Esophagus mucosa (tissue), 1 donor: ENCODE results near the gene CNKSR3. TPM values are rescaled to one million over a fixed set of nuclear protein-coding genes. Genes with fewer than 3 reads are reported as not detected.

Experiments used
- ATAC-seq: fragments of 200-7000 bp; cut with Tn5 transposase; one replicate; pipeline ENCODE4 v1.9.1; 2020
- total RNA-seq: library from RNA; stranded (reverse); gene quantifications from one replicate; pipeline ENCODE4 v1.2.4, GENCODE V29; 2023
- donor health status: DM: yes; HTN: yes; CAD: no.

The CNKSR3 gene
- total RNA-seq, 1 donor from 2014 or later: 24.5 TPM

- no peak for ATAC-seq
These were observed 132.8 kb downstream of the CNKSR3 start for GRCh38 chr6:154377726-154378125.

GRCh38 chr6:154373971-154374370, 136.5 kb downstream of the CNKSR3 start:
- no peak for ATAC-seq

DNA sequence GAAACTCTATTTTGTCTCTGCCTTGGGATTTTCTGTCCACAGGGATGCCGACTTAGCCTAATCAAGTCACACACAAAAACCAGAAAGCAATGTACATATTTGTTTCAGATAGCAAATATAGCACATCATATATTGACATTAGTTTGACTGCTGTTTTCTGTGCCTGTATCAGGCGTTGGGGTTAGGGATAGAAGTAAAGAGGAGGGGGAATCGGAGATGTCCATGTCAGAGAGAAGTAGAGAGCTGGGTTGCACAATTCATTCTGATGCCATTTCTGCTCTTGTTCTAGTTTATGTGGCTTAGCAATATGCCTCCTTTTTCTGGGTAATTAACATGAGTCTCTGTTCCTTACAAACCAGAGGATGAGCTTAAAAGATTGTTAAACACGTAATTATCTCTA, 139.2 kb downstream of the CNKSR3 start:
- ATAC-seq: no peak

GRCh38 chr6:154370545-154370944, 139.9 kb downstream of the CNKSR3 start:
- no peak for ATAC-seq

- peak; percentile 99 for ATAC-seq
These were observed 142.4 kb downstream of the CNKSR3 start for GRCh38 chr6:154367839-154368695.

DNA sequence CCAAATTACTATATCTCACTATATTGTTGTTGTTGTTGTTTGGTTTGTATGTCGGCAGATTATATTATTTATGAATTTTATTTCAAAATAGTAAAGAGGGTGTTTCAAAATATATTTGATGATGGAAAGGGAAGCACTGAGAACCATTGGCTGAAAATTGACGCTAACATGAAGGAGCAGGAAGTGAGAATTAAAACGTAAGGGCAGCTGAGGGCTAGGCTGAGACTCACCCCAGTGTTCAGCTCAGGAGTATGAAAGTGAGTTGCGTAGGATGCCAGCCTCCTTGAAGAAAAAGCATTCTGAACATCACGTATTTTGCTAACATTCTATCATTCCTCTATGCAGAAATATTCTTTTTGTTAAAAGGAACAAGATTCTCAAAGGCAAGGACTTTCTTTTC, 143.1 kb downstream of the CNKSR3 start:
- no peak for ATAC-seq

- no peak for ATAC-seq
These were observed 146.7 kb downstream of the CNKSR3 start for GRCh38 chr6:154363821-154364220.

DNA sequence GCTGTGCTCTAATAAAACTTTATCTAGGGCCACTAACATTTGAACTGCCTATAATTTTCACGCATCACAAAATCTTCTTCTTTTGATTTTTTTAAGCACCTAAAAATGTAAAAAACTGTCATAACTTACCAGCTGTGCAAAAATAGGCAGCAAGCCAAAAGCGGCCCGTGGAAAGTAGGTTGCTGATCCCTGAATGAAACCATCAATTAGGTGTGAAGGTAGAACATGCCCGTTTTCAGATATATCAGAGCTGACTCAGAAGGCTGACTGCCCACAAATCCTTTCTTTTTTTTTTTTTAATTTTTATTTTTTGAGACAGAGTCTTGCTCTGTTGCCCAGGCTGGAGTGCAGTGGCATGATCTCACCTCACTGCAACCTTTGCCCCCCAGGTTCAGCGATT, 149.0 kb downstream of the CNKSR3 start:
- no peak for ATAC-seq

DNA sequence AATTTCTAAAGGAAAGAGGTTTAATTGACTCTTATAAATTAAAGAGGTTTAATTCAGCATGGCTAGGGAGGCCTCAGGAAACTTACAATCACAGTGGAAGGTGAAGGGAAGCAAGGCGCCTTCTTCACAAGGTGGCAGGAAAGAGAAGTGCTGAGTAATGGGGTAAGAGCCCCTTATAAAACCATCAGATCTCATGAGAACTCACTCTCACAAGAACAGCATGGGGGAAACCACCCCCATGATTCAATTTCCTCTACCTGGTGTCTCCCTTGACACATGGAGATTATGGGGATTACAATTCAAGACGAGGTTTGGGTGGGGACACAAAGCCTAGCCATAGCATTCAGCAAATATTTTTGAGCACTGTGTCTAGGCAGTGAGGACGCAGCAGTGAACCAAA, 150.0 kb downstream of the CNKSR3 start:
- ATAC-seq: peak; percentile 76

DNA sequence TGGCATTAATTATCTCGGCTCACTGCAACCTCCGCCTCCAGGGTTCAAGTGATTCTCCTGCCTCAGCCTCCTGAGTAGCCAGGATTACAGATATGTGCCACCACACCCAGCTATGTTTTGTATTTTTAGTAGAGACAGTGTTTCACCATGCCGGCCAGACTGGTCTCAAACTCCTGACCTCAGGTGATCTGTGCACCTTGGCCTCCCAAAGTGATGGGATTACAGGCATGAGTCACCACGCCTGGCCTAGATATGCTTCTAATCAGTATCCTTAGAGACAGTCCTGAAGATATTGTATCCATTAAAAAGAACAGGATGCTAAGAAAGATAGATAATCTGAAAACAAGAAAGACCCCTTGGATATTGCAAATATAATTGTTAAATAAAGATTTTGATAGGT, 150.8 kb downstream of the CNKSR3 start:
- ATAC-seq: peak; percentile 11

GRCh38 chr6:154359161-154359574, 151.3 kb downstream of the CNKSR3 start:
- no peak for ATAC-seq

DNA sequence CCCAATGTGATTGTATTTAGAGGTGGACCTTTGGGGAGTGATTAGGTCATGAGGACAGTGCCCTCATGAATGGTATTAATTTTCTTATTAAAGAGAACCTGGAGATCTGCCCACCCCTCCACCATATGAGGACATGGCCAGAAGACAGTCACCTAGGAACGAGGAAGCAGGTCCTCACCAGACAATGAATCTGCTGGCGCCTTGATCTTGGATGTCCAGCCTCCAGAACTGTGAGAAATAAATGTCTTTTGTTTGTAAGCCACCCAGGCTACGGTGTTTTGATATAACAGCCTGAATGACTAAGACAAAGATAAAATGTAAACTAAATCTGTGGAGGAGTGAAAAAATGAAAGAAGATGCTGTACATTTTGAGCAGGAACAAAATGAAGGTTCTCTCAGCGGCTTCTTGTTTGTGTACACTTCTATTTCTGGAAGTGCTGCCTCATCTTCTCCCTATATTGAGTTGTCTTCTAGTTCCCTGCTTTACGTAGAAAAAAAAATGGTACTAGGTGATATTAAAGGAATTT, 152.4 kb downstream of the CNKSR3 start:
- ATAC-seq: no peak

DNA sequence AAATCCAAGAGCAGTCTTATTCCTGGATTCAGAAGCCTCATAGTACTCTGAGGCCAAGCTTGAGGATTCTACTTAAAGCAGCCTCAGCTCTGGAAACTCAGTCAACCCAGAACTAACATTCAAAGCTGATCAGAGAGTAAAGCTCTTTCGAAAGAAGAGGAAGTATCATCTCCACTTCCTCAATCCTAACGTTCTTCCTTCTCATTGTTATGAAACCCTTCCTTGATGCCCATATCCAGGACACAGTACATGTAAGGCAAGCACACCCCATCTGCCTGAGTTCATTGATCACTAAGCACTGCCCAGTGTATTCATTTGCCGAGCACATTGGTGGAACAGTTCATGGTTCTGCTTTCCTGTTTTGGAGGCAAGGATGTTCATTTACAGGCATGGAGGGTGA, 153.8 kb downstream of the CNKSR3 start, which contains the start of gene IPCEF1:
IPCEF1 (minus strand) TSS at position 114 of the 400 bp plus-strand sequence. CDS start 90,856 bp downstream, outside the sequence.
- ATAC-seq: peak; percentile 21

DNA sequence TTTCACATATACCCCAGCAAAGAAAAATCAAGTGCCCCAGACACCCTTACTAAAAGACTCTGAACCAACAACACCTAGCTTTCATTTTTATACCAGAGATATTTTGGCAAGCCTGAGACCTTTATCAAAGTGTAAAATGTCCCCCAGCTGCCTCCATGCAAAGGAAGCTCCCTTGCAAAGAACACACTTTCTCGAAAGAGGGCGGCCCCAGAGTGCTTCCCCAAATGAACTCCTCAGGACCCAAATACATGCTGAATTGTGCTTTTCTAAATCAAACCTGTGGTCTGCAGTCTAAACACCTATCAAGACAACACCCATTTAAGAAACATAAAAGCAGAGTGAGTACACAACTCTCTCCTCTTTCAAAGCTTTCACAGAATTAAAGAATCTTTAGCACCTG, 154.4 kb downstream of the CNKSR3 start:
- no peak for ATAC-seq

GRCh38 chr6:154354265-154354777, 156.2 kb downstream of the CNKSR3 start:
- no peak for ATAC-seq

DNA sequence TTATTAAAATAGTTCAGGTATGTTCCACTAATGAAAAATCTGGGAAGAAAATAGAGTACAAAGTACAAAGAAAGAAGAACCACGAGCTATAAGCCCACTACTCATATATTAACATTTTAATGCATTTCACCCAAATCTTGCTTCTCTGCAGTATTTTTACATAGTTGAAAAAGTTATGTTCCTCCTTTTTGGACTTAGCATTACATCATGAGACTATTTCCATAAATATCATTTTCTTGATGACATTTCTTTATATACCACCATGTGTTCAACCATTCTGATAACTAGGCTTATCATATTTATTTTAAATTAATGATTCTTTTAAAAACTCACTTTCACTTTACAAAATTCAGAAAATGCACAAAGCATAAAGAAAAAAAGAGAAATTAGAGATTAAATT, 156.9 kb downstream of the CNKSR3 start:
- no peak for ATAC-seq

DNA sequence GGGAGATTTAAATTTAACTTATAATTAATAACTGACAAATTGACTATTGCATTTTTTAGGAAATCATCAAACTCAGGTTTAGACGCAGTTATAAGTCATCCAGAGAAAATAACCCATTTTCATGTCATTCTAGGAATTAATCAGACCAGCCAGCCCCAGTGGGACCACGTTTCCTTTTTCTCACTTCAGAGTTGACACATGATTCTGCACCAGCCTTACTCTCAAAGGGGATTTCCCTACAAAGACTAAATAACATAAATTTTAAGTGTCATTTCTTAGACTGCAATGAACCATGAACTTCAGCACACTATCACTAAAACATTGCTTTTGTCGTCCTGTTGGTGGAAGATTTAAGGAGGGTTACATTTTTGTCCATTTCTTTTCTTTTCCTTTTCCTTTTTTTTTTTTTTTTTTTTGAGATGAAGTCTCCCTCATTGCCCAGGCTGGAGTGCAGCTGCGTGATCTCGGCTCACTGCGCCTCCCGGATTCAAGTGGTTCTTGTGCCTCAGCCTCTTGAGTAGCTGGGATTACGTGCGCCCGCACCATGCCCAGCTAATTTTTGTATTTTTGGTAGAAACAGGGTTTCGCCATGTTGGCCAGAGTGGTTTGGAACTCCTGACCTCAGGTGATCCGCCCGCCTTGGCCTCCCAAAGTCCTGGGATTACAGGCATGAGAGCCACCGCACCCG, 157.4 kb downstream of the CNKSR3 start:
- no peak for ATAC-seq

- no peak for ATAC-seq
These were observed 160.2 kb downstream of the CNKSR3 start for GRCh38 chr6:154350293-154350692.

DNA sequence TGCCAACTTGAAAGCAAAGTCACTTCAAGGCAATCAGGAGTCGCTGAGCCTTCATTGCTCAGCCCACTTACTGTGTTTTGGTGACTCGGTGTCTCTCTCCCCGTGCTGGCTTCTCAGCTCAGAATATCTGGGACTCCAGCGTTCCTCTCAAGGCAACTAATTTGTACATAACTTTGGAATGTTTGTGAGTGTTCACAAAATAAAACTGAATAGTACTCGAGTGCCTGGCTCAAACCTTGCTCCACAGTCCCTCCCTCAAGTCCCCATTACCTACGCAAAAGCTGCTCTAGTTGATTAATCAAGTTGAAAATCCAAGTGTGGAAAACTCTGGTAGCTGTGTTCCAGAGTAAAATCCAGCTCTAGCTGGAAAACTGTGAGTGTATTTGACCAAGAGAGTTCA, 162.5 kb downstream of the CNKSR3 start:
- no peak for ATAC-seq

DNA sequence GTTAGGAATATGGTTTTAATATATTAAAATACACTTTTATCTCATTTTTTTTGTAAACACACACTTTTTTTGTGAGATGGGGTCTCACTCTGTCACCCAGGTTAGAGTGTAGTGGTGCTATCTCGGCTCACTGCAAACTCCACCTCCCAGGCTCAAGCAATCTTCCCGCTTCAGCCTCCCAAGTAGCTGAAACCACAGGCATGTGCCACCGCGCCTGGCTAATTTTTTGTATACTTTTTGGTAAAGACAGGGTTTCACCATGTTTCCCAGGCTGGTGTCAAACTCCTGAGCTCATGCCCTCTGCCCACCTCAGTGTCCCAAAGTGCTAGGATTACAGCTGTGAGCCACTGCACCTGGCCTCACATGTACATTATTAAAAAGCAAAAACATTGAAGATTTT, 164.7 kb downstream of the CNKSR3 start:
- ATAC-seq: no peak

GRCh38 chr6:154343473-154344308, 166.8 kb downstream of the CNKSR3 start:
- ATAC-seq: peak; percentile 98

DNA sequence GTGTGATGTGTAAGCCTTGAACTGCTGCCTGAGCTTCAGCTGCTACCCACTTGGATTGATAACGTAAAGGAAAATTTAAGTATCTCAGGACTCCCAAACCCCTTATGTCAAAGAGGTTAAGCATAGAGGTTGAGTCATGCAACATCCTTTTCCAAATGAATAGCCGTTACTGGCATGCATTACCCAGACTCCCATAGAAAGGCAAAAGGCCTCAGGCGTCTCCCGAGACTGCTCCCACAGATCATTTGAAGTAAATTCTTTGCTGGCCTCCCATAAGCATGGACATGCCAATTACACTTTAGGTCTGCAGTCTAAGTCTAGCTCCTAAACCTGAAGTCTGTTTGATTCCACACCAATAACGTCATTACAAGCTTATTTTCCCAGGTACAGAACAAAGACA, 168.6 kb downstream of the CNKSR3 start:
- ATAC-seq: no peak
